ENCODE data around the gene NANOGP8.
"Not testable (repeated sequence)": the region's sequence is repeated elsewhere in the genome, so short reads cannot be mapped to it uniquely, and the experiment has no call there.

Gene NANOGP8
- long read RNA-seq = 0 reads

GRCh38 chr15:35085176-35085919 lies at the start of gene NANOGP8:
Gene NANOGP8 (minus strand): TSS chr15:35085295. CDS start chr15:35085110, 185 bp downstream.
- DNase-seq (ENCODE audit: low read depth in 1 of 2, low spot score in 1 of 2); H3K27ac ChIP-seq (replicated peaks); H3K4me3 ChIP-seq (replicated peaks; ENCODE audit: insufficient read depth, low read length); H3K27me3 ChIP-seq (ENCODE audit: insufficient read depth, poor library complexity, severe bottlenecking): not testable (repeated sequence)

GRCh38 chr15:35134299-35134698 lies 49.2 kb upstream of the NANOGP8 start:
- TF ChIP-seq GABPA (IDR thresholded peaks at IDR 0.05; ENCODE audit: low read depth) (no peak), REST (IDR thresholded peaks at IDR 0.05; ENCODE audit: insufficient replicate concordance, low read depth) (no peak), POLR2AphosphoS5 (IDR thresholded peaks at IDR 0.05; ENCODE audit: low read depth) (no peak), SPI1 (IDR thresholded peaks at IDR 0.05; ENCODE audit: borderline replicate concordance, low read depth) (no peak), CTCF (IDR thresholded peaks at IDR 0.05; ENCODE audit: insufficient read depth, low read length) (no peak)

GRCh38 chr15:35130245-35130644 lies 45.1 kb upstream of the NANOGP8 start:
- DNase-seq (ENCODE audit: low read depth in 1 of 2, low spot score in 1 of 2) = no peak
- Histone ChIP-seq H3K27ac (replicated peaks) (no peak overlapping the region), H3K27me3 (ENCODE audit: insufficient read depth, poor library complexity, severe bottlenecking) (peaks cover 3% of the 10 kb centered on the region), H3K4me3 (replicated peaks; ENCODE audit: insufficient read depth, low read length) (no peak overlapping the region)
- no peak for TF ChIP-seq CTCF (IDR thresholded peaks at IDR 0.05; ENCODE audit: insufficient read depth, low read length)
- no peak for TF ChIP-seq REST (IDR thresholded peaks at IDR 0.05; ENCODE audit: insufficient replicate concordance, low read depth)
- no peak for TF ChIP-seq SPI1 (IDR thresholded peaks at IDR 0.05; ENCODE audit: borderline replicate concordance, low read depth)
- no peak for TF ChIP-seq GABPA (IDR thresholded peaks at IDR 0.05; ENCODE audit: low read depth)
- TF ChIP-seq POLR2AphosphoS5 (IDR thresholded peaks at IDR 0.05; ENCODE audit: low read depth) = no peak

More at GRCh38 chr15:35134299-35134698, 49.2 kb upstream of the NANOGP8 start:
- DNase-seq (ENCODE audit: low read depth in 1 of 2, low spot score in 1 of 2) = no peak
- no peaks in the 10 kb centered on the region for H3K27me3 ChIP-seq (ENCODE audit: insufficient read depth, poor library complexity, severe bottlenecking)
- H3K27ac ChIP-seq (replicated peaks) = no peak overlapping the region
- H3K4me3 ChIP-seq (replicated peaks; ENCODE audit: insufficient read depth, low read length) = no peak overlapping the region

GRCh38 chr15:35129361-35129760 lies 44.3 kb upstream of the NANOGP8 start:
- DNase-seq (ENCODE audit: low read depth in 1 of 2, low spot score in 1 of 2) = no peak
- H3K27ac ChIP-seq (replicated peaks) = no peak overlapping the region

More at GRCh38 chr15:35129361-35129760, 44.3 kb upstream of the NANOGP8 start:
- Histone ChIP-seq H3K4me3 (replicated peaks; ENCODE audit: insufficient read depth, low read length) (no peak overlapping the region), H3K27me3 (ENCODE audit: insufficient read depth, poor library complexity, severe bottlenecking) (peaks cover 3% of the 10 kb centered on the region)
- TF ChIP-seq CTCF (IDR thresholded peaks at IDR 0.05; ENCODE audit: insufficient read depth, low read length) (no peak), GABPA (IDR thresholded peaks at IDR 0.05; ENCODE audit: low read depth) (no peak), POLR2AphosphoS5 (IDR thresholded peaks at IDR 0.05; ENCODE audit: low read depth) (no peak), SPI1 (IDR thresholded peaks at IDR 0.05; ENCODE audit: borderline replicate concordance, low read depth) (no peak), REST (IDR thresholded peaks at IDR 0.05; ENCODE audit: insufficient replicate concordance, low read depth) (no peak)

All from HL-60 (cell line).